Lower leg skin (tissue), 4 donors: ENCODE data around the gene SPDL1. TPM values are rescaled to one million over a fixed set of nuclear protein-coding genes. Genes with fewer than 3 reads are reported as not detected.

Source experiments
- DNase-seq, 2 donors: peaks; one replicate each; pipeline ENCODE4 v3.0.0-alpha.2; 2019; ENCODE audit warnings: low spot score in 2 of 2
- H3K4me3 ChIP-seq: fragments of 200-600 bp; sonication (generic); 2 replicates; pipeline ENCODE4 v1.5.1; 2017; ENCODE audit warnings: mild to moderate bottlenecking, low read depth; ENCODE audit not compliant: poor library complexity, severe bottlenecking
- POLR2A ChIP-seq, 2 donors: fragments of 450-650 bp; IDR thresholded peaks; one replicate each; pipeline ENCODE4 v1.6.1; 2016 to 2017; ENCODE audit warnings: antibody characterized with exemption in 2 of 2, mild to moderate bottlenecking in 1 of 2, moderate library complexity in 1 of 2
- WGBS, 2 donors: methylation state at CpG; one replicate each; pipeline ENCODE4 v1.1.5; 2018; 5-methylcytosine and 5-hydroxymethylcytosine counted together
- intact Hi-C: fragments of 100-400 bp; cut with DNase I; formaldehyde crosslinking; loops from one replicate; pipeline ENCODE4 v1.15.0; 2023; ENCODE audit warnings: low total_unique reads
- total RNA-seq, 4 donors: library from RNA; depleted of rRNA; stranded (reverse); fragments of >200 nt; gene quantifications; one replicate each; pipeline ENCODE4 v1.1.0, GENCODE V29; 2016
- TF ChIP-seq, protein P1 (sequence below), 3 donors: fragments of 450-650 bp; IDR thresholded peaks; one replicate each; pipeline ENCODE4 v1.5.1; 2016; ENCODE audit warnings: antibody characterized with exemption in 3 of 3, mild to moderate bottlenecking in 3 of 3, moderate library complexity in 2 of 3

SPDL1 gene
- total RNA-seq, 4 donors from 2014 or later = 3.2 to 12.4 (median 5.2) TPM

DNA sequence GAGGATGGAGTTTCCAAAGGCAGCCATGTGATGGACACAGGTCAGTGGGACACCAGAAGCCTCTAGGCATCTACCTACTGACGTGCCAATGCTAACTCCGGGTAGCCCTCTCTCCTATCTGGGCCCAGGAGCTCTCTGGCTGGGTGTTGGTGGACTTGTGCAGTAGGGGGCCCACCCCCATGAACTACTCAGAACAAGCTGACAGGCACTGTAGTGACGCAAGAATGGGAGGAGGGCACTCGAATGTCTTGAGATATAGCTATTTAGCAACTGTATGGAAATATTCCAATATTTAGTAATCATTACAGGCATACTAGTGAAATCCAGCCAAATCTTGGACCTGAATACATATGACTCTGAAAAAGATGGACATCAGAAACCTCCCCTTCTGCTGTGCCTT is 47.8 kb downstream of the SPDL1 start:
- H3K4me3 ChIP-seq = no peak overlapping the region
- 82 to 89% methylated on average over 4 of the region's 4 CpGs for WGBS, 2 donors
- DNase-seq = no peak
- no peak for TF ChIP-seq POLR2A (IDR thresholded peaks at IDR 0.05)
- TF ChIP-seq, protein P1, sequence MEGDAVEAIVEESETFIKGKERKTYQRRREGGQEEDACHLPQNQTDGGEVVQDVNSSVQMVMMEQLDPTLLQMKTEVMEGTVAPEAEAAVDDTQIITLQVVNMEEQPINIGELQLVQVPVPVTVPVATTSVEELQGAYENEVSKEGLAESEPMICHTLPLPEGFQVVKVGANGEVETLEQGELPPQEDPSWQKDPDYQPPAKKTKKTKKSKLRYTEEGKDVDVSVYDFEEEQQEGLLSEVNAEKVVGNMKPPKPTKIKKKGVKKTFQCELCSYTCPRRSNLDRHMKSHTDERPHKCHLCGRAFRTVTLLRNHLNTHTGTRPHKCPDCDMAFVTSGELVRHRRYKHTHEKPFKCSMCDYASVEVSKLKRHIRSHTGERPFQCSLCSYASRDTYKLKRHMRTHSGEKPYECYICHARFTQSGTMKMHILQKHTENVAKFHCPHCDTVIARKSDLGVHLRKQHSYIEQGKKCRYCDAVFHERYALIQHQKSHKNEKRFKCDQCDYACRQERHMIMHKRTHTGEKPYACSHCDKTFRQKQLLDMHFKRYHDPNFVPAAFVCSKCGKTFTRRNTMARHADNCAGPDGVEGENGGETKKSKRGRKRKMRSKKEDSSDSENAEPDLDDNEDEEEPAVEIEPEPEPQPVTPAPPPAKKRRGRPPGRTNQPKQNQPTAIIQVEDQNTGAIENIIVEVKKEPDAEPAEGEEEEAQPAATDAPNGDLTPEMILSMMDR (IDR thresholded peaks at IDR 0.05) = no peak
- intact Hi-C loops = no loop called here

- DNase-seq = no peak
- H3K4me3 ChIP-seq = no peak overlapping the region
- TF ChIP-seq POLR2A (IDR thresholded peaks at IDR 0.05) = no peak
- TF ChIP-seq, protein P1 (IDR thresholded peaks at IDR 0.05) = no peak
- intact Hi-C loops = no loop called here
- 71 to 84% methylated on average over 1 of the region's 1 CpG for WGBS, 2 donors
Observed at GRCh38 chr5:169632946-169633345, 49.4 kb downstream of the SPDL1 start.

GRCh38 chr5:169634606-169635005 is 51.0 kb downstream of the SPDL1 start:
- WGBS, 2 donors = 65 to 67% methylated on average over 1 of the region's 1 CpG
- intact Hi-C loops = no loop called here
- no peak for TF ChIP-seq POLR2A (IDR thresholded peaks at IDR 0.05)
- TF ChIP-seq, protein P1 (IDR thresholded peaks at IDR 0.05) = no peak
- no peak overlapping the region for H3K4me3 ChIP-seq
- no peak for DNase-seq

DNA sequence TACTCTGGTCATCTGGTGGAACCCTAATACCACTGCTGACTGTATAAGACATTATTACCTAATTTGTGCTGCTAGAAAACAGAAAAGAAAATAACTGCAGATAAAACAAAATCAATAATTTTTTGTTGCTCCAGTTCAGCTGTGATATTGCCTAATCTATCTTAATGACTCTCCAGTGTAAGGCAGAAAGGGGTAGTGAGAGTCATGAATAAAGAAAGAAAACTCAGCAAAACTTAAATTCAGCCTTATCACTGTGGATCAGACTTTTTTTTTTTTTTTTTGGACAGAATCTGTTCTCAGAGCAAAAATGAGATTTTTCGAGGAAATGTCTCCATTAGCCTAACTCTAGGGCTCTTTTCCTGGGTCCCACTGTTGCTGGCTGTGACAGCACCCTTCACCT is 52.4 kb downstream of the SPDL1 start:
- 50 to 82% methylated on average over 1 of the region's 1 CpG for WGBS, 2 donors
- intact Hi-C loops = no loop called here
- TF ChIP-seq, protein P1 (IDR thresholded peaks at IDR 0.05) = no peak
- TF ChIP-seq POLR2A (IDR thresholded peaks at IDR 0.05) = no peak

GRCh38 chr5:169636477-169637084 is 53.0 kb downstream of the SPDL1 start:
- TF ChIP-seq, protein P1 (IDR thresholded peaks at IDR 0.05) = no peak
- no peak for TF ChIP-seq POLR2A (IDR thresholded peaks at IDR 0.05)
- 48 to 52% methylated on average over 23 of the region's 23 CpGs for WGBS, 2 donors
- DNase-seq = no peak
- no peak overlapping the region for H3K4me3 ChIP-seq
- intact Hi-C loops = no loop called here

More for the DNA sequence above, 52.4 kb downstream of the SPDL1 start:
- no peak overlapping the region for H3K4me3 ChIP-seq
- no peak for DNase-seq

GRCh38 chr5:169637085-169637548 is 53.5 kb downstream of the SPDL1 start, which contains the start of gene DOCK2:
Gene DOCK2 (plus strand): TSS chr5:169637275. CDS start chr5:169637327, 52 bp downstream.
- whole genome bisulfite sequencing, 2 donors = 0 to 2% methylated on average over 26 to 28 of the region's 42 CpGs
- intact Hi-C loops = no loop called here
- TF ChIP-seq, protein P1 (IDR thresholded peaks at IDR 0.05) = no peak
- TF ChIP-seq POLR2A (IDR thresholded peaks at IDR 0.05) = no peak
- H3K4me3 ChIP-seq = peak within 1 kb of the TSS; percentile 17
- peak in 1 of 2 donors; percentile 88 for DNase-seq
